GM18909 (cell line): ENCODE data around the gene MRPL52.
"Not testable (repeated sequence)": the region's sequence is repeated elsewhere in the genome, so short reads cannot be mapped to it uniquely, and the experiment has no call there.

Experiments
- ATAC-seq: cut with Tn5 transposase; IDR thresholded peaks from one replicate; pipeline ENCODE4 v1.9.1; 2021; ENCODE audit warnings: mild to moderate bottlenecking; ENCODE audit not compliant: unreplicated experiment, poor library complexity

Gene MRPL52

DNA sequence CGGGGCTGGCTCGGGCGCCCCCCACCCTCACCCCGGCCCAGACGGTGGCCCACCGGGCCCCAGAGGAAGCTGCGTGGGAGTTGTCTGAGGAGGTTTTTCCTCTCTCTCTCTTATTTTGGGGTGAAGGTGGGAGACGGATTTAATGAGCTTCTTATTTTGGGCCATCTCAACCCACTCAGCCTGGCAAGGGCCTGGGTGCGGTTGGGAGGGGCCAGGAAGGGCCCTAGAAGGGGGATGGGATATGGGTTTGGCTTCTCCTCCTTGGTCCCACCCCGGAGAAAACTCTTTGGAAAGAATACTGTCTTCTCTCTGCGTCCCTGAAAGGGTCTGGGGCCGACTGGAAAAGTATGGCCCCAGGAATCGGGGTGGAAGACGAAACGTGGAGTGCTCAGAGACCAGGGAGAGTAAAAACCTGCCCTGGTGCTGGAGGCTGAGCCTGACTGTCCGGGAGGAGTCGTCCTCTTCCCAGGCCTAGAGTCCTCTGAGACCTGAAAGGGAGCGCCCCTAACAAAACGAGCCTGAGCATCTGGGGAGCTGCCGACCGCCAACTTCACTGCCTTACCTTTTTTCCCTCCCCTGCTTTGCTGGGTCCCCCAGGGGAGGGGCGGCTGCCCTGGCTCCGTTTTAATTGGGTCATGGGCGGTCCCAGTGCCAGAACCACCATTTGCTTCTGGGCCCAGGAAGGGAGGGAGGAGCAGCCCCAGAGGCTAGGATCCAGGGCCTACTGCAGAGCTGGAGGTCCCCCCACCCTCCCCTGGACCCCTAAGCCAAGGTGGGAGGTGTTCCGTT, 8.3 kb downstream of the MRPL52 start:
- no peak for ATAC-seq

- ATAC-seq = no peak
Observed at GRCh38 chr14:22838631-22839041, 8.9 kb downstream of the MRPL52 start.

DNA sequence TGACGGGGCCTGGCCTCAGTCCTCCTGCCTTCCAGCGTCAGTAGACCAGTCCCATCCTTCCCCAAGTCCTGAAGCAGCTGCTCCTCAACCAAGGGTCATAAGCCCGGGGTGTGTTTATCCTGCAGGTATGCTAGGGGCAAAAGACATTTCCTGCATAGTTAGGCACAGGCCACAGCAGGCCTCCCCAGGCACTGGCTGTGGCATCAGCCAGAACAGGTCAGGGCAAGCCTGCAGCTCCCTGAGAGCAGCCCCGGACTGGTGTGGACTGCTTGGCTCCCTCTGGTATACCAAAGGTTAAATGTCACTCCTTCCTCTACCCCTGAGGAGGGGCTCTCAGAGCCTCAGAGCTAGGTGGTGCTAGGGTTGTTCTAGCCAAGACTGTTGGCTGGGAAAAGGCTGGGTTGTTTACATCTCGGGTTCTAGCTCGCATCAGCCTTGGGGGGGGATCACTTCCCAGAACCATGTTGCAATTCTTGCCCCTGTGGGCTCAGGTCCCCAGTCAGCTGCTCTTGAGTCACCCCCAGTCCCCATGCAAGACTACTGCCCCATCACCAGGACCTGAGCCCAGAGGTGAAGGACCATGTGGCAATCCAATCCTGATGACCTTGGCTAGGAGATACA, 9.6 kb downstream of the MRPL52 start:
- ATAC-seq = no peak

GRCh38 chr14:22841311-22841710, 11.6 kb downstream of the MRPL52 start:
- no peak for ATAC-seq

DNA sequence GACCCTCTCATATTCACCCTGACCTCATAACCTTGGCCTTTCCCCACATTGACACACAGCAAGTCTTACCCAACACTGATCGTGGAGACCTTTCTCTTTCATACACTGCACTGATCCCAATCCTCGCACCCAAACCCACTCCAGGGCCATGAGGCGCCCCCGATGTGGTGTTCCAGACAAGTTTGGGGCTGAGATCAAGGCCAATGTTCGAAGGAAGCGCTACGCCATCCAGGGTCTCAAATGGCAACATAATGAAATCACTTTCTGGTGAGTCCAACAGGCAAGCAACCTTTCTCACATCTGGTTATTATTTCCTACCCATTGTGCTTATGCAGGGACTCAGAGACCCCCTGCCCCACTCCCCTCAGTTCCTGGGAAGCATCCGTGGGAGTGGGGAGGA, 12.1 kb downstream of the MRPL52 start:
- ATAC-seq = no peak

- no peak for ATAC-seq
Observed at GRCh38 chr14:22842211-22843122, 12.8 kb downstream of the MRPL52 start.

DNA sequence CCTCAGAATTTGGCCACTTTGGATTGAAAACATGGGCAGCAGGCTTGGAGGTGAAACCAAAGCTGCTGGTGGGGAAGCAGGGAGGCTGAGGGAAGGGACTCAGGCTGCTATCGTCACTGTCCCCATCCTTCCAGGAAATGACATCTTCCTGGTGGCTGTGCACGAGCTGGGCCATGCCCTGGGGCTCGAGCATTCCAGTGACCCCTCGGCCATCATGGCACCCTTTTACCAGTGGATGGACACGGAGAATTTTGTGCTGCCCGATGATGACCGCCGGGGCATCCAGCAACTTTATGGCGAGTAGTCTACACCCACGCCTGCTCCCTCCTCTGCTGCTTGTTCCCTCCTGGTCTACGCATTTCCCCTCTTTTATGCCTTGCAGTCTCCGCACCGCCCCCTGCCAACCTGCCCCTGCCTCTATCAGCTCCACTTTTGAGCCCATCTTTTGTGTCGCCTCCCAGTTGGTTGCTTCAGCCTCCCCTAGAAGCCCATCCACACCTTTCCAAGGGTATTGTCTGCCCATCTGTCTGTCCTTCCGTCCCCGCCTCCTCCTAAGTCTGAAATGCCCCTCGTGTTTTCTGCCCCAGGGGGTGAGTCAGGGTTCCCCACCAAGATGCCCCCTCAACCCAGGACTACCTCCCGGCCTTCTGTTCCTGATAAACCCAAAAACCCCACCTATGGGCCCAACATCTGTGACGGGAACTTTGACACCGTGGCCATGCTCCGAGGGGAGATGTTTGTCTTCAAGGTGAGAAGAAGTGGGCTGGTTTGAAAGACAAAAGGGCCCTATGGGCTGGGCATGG, 13.6 kb downstream of the MRPL52 start:
- no peak for ATAC-seq

DNA sequence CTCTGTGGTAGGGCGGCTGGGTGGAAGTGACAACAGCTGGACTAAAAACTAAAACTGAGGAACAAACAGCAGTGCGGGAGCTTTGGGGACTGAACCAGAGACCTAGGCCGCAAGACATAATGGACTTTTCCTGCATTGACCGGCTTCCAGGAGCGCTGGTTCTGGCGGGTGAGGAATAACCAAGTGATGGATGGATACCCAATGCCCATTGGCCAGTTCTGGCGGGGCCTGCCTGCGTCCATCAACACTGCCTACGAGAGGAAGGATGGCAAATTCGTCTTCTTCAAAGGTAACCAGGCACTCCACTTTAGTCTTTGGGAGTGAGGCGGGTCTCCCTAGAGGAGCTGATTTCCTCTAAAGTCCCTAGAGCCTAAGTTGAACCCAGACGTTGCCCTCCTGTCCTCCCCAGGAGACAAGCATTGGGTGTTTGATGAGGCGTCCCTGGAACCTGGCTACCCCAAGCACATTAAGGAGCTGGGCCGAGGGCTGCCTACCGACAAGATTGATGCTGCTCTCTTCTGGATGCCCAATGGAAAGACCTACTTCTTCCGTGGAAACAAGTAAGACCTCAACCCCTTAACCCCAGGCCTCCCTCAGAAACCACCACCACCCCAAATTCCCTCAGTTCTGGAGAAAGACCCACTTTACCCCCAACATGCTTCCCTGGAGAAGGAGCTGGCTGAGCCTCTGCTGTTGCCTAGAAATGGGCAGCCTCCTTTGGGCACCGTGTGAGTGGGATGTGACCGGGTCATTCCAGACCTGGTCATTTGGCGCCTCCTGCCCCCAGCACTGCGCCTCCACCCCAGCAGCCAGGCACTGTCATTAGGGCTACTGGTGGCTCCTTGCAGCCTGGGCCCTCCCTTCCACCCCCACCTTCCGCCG, 14.8 kb downstream of the MRPL52 start:
- ATAC-seq = no peak

GRCh38 chr14:22845103-22845394, 15.4 kb downstream of the MRPL52 start:
- no peak for ATAC-seq

DNA sequence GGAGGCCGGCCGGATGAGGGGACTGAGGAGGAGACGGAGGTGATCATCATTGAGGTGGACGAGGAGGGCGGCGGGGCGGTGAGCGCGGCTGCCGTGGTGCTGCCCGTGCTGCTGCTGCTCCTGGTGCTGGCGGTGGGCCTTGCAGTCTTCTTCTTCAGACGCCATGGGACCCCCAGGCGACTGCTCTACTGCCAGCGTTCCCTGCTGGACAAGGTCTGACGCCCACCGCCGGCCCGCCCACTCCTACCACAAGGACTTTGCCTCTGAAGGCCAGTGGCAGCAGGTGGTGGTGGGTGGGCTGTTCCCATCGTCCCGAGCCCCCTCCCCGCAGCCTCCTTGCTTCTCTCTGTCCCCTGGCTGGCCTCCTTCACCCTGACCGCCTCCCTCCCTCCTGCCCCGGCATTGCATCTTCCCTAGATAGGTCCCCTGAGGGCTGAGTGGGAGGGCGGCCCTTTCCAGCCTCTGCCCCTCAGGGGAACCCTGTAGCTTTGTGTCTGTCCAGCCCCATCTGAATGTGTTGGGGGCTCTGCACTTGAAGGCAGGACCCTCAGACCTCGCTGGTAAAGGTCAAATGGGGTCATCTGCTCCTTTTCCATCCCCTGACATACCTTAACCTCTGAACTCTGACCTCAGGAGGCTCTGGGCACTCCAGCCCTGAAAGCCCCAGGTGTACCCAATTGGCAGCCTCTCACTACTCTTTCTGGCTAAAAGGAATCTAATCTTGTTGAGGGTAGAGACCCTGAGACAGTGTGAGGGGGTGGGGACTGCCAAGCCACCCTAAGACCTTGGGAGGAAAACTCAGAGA, 16.3 kb downstream of the MRPL52 start:
- no peak for ATAC-seq

DNA sequence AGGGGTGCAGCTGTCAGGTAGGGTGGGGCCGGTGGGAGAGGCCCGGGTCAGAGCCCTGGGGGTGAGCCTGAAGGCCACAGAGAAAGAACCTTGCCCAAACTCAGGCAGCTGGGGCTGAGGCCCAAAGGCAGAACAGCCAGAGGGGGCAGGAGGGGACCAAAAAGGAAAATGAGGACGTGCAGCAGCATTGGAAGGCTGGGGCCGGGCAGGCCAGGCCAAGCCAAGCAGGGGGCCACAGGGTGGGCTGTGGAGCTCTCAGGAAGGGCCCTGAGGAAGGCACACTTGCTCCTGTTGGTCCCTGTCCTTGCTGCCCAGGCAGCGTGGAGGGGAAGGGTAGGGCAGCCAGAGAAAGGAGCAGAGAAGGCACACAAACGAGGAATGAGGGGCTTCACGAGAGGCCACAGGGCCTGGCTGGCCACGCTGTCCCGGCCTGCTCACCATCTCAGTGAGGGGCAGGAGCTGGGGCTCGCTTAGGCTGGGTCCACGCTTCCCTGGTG, 17.2 kb downstream of the MRPL52 start:
- ATAC-seq = no peak

DNA sequence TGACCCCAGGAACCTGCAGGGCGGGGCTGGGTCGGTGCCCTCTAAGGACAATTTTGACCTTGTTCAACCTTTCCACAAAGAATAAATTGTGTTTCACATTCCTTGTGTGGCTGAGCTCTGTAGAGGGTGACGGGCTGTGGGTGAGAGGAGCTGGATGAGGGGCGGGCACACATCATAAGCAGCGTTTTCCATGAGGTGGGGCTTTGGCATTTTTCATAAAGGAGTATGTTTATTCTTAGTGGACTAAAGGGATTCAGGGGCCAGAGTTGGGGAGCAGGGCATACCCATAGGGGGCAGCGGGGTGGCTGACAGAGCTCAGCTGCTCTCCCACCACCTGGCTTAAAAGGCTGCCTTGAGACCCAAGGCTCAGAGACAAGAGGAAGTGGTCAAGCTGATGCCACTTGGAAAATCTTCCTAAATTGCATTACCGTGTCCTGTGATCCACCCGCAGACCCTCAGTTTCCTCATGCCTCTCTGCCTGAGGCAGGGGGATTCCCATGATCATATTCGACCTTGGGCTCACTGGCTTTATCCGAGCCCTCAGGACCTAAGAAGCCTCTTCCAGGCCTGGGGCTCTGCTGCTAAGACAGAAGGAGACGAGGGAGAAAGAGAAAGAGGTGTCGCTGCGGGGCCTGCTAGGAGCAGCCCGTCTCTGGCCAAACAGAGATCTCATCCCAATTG, 18.1 kb downstream of the MRPL52 start:
- ATAC-seq = no peak

DNA sequence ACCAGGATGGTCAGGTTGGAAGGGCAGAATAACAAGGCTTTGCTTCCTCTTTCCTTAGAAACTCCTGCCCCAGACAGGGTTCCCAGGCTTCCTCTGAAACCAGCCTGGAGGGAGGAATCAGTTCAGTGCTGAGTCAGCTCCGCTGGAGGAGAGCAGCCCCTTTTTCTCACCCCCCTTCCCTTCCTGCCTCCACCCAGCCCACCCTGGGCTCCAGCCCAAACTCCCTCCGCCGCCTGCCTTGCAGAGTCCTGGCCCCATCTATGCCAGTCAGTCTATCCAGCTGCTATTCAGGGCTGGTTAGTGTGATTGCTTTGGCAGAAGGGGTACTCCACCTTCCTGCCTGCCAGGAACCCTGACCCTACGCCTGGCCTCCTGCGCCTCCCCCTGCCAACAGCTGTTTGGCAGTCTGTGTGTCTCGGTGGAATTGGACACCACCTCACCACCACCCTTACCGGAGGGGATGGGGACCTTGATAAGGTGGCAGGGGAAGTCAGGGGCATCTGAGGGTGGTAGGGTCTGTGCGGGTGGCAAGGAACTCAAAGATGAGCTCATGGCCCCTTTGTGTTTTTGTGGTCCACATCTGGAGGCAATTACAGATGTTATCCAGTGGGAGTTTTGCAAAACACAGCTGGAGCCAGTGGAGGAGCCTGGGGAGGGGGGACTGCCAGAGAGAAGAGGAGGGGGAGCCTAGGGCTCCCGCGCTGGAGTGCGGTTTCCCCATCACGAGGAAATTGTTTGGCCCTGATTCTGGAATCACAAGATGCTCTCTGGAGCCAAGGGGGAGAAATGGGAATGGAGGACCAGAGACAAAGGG, 18.9 kb downstream of the MRPL52 start:
- no peak for ATAC-seq

- ATAC-seq = no peak
Observed at GRCh38 chr14:22849212-22849819, 19.6 kb downstream of the MRPL52 start.

DNA sequence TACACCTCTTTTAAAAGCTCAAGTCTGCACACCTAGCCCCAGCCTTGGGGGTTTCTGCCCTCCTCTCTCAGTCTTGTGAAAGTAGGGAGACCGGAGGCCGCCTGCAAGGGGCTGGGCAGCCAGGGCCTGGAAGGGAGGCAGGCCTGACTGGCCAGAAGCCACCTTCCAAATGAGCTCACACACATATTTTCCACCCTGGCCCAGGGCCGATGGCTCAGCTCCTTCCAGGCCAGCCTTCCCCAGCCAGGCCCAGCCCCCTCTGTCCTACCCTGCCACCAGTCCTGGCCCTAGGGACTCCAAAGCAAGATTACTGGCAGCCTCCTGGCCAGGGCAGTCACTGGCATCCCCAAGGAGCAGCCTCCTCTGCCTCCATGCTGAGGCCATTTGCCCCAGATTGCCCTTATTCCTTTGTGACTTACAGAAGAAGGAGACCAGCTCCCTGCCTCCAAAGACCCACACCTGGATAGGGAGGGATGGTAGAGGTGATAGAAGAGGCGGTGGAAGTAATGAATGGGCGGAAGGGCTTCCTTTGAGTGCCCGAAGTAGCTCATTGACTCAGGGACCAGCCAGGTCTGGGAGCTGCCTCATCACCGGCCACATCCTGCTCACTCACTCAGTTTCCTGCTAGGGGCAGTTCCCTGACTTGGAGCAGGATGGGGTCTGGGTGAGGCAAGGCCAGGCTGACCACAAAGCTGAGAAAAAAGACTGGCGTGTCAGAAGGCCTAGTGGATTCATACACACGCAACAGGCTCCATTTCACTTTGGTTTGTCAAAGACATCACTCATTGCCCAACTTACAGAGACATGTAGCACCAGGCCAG, 21.5 kb downstream of the MRPL52 start:
- no peak for ATAC-seq

GRCh38 chr14:22852178-22852577, 22.5 kb downstream of the MRPL52 start:
- ATAC-seq = not testable (repeated sequence)
